Psoas muscle (tissue), 8 donors: ENCODE measurements around the gene CHI3L1. TPM values are rescaled to one million over a fixed set of nuclear protein-coding genes. Genes with fewer than 3 reads are reported as not detected.

Experiments
- ATAC-seq, 4 donors: fragments of 200-7000 bp; cut with Tn5 transposase; one replicate each; pipeline ENCODE4 v1.9.1; 2020; ENCODE audit warnings: moderate library complexity in 3 of 4, mild to moderate bottlenecking in 2 of 4
- DNase-seq, 2 donors: peaks; one replicate each; pipeline ENCODE4 v3.0.0-alpha.2; 2020
- H3K27ac ChIP-seq: fragments of 200-600 bp; one replicate; pipeline ENCODE4 v1.8.0; 2022
- H3K27me3 ChIP-seq, 3 donors: fragments of 200-600 bp in 1 of 3; one replicate each; pipeline versions ENCODE4 v1.6.1 to v1.8.0; 2013 to 2022; ENCODE audit warnings: low read length in 2 of 3, mild to moderate bottlenecking in 2 of 3, moderate library complexity in 1 of 3; ENCODE audit not compliant: insufficient read depth in 3 of 3
- H3K36me3 ChIP-seq, 2 donors: fragments of 200-600 bp in 1 of 2; one replicate each; pipeline versions ENCODE4 v1.6.1 to v1.8.0; 2013 to 2022; ENCODE audit warnings: low read depth in 1 of 2, mild to moderate bottlenecking in 1 of 2, moderate library complexity in 1 of 2; ENCODE audit not compliant: insufficient read depth in 1 of 2
- H3K4me1 ChIP-seq: fragments of 200-600 bp; one replicate; pipeline ENCODE4 v1.8.0; 2022
- H3K4me3 ChIP-seq: fragments of 200-600 bp; one replicate; pipeline ENCODE4 v1.8.0; 2022; ENCODE audit warnings: mild to moderate bottlenecking
- H3K9me3 ChIP-seq: fragments of 200-600 bp; one replicate; pipeline ENCODE4 v1.8.0; 2022
- WGBS, 3 donors: extraction: QIAGEN DNeasy Blood & Tissue Kit; methylation state at CpG; one replicate each; pipeline versions ENCODE4 v1.1.6 to v1.1.7; 2013; 5-methylcytosine and 5-hydroxymethylcytosine counted together
- intact Hi-C, 2 donors: fragments of 100-400 bp; cut with DNase I; formaldehyde crosslinking; loops; one replicate each; pipeline versions ENCODE4 v1.11.0 to v1.14.2; 2022
- polyA plus RNA-seq, 3 donors: library from polyadenylated mRNA; stranded (reverse); fragments of 200-250 nt; gene quantifications; one replicate each; pipeline ENCODE4 v1.2.3, GENCODE V29; 2013
- total RNA-seq, 4 donors: library from RNA; stranded (reverse); fragmentation: NEBNext Ultra II Directional in 2 of 4; extraction: Animal tissue kit (Norgen Biotek cat#: 25700) in 2 of 4; gene quantifications; one replicate each; pipeline versions ENCODE4 v1.2.1 to v1.2.4, GENCODE V29; 2021 to 2023
- TF ChIP-seq, protein P1 (sequence below): fragments of 200-600 bp; IDR thresholded peaks from one replicate; pipeline ENCODE4 v1.8.0; 2022; ENCODE audit warnings: antibody characterized with exemption
- donor health status: healthy with polysubstance abuse.
- donor health status: DM: no; HTN: no; CAD: no; lungs with moderate emphysema.
- donor health status: Bipolar disorder and iron deficiency.
- donor health status: healthy.
- donor health status: DM: yes; HTN: yes; CAD: no.
- donor health status: DM: no; HTN: no; CAD: no.
- donor health status: DM: no; HTN: no; CAD: no.
- donor health status: DM: yes; HTN: yes; CAD: no.

CHI3L1 gene
- total and polyA plus RNA-seq, 7 donors, result 1.7 to 156 (median 9.9) TPM

DNA sequence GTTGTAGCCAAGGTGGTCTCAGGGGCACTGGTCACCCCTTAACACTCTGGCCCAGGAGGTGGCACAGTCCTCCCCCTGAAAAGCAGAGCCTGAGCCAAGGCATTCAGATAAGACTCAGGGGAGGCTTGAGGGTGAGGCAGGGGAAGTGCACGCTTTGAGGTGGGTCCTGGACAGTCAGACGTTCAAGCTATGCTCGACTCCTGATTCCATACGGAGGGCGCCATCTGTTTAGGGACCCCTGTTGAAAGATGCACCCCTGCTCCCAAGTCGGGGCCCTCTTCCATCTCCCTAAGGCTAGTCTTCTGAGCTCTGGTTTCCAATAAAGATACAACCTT lies 12.9 kb upstream of the CHI3L1 start:
- TF ChIP-seq, protein P1, sequence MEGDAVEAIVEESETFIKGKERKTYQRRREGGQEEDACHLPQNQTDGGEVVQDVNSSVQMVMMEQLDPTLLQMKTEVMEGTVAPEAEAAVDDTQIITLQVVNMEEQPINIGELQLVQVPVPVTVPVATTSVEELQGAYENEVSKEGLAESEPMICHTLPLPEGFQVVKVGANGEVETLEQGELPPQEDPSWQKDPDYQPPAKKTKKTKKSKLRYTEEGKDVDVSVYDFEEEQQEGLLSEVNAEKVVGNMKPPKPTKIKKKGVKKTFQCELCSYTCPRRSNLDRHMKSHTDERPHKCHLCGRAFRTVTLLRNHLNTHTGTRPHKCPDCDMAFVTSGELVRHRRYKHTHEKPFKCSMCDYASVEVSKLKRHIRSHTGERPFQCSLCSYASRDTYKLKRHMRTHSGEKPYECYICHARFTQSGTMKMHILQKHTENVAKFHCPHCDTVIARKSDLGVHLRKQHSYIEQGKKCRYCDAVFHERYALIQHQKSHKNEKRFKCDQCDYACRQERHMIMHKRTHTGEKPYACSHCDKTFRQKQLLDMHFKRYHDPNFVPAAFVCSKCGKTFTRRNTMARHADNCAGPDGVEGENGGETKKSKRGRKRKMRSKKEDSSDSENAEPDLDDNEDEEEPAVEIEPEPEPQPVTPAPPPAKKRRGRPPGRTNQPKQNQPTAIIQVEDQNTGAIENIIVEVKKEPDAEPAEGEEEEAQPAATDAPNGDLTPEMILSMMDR, result no peak
- peak overlapping the region; percentile 83 for H3K27ac ChIP-seq
- 87 to 93% (median 88%) methylated on average over 6 of the region's 6 CpGs for WGBS, 3 donors
- H3K36me3 ChIP-seq, result no peaks in the 10 kb centered on the region
- no peaks in the 10 kb centered on the region for H3K27me3 ChIP-seq
- H3K4me3 ChIP-seq, result no peak overlapping the region
- ATAC-seq (no peak), DNase-seq (no peak)
- H3K9me3 ChIP-seq, result no peaks in the 10 kb centered on the region
- intact Hi-C loops, result no loop called here
- H3K4me1 ChIP-seq, result peaks cover 45% of the 10 kb centered on the region

DNA sequence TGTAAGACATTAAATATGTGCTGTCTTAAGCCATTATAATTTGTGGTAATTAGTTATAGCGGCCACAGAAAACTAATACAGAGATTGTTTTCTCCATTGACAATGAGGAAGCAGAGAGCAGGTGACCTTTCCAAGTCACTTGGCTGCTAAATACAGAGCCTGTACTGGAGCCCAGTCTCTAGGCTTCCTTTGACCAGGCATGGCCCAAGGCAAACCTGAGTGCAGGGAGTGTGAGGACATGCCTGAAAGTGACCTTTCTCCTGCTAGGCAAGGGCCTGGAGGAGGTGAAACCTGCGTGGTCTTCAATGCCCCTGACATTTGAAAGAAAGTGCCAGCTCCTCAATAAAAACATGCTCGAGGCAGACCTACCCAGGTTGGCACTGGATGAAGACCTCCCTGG lies 12.5 kb upstream of the CHI3L1 start:
- intact Hi-C loops, result no loop called here
- Histone ChIP-seq H3K9me3 (no peaks in the 10 kb centered on the region), H3K4me3 (no peak overlapping the region), H3K36me3 (no peaks in the 10 kb centered on the region), H3K4me1 (peaks cover 45% of the 10 kb centered on the region), H3K27me3 (no peaks in the 10 kb centered on the region), H3K27ac (no peak overlapping the region)
- ATAC-seq (peak in 1 of 4 donors; percentile 36), DNase-seq (no peak)
- WGBS, 3 donors, result 38 to 67% (median 65%) methylated on average over 3 of the region's 3 CpGs
- TF ChIP-seq, protein P1, result no peak

DNA sequence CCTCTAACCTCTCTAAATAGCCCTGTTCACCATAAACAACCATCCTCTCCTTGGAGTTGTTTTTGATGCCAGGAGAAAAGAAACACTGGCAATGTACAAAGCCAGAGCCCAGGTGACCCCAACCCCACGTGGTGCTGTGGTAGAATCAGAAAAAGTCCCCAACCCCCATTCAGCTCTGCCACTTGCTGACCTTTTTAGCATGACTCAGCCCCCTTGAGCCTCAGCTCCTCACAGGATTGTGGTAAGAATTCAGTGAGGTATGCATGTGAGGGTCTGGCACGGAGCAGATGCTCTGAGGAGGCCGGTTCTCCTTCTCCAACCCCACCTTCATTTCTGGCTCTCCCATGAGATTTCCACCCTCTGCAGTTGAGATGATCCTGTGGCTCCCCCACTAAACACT lies 11.1 kb upstream of the CHI3L1 start:
- Histone ChIP-seq H3K9me3 (no peaks in the 10 kb centered on the region), H3K36me3 (no peaks in the 10 kb centered on the region), H3K4me3 (no peak overlapping the region), H3K27me3 (no peaks in the 10 kb centered on the region), H3K4me1 (peaks cover 38% of the 10 kb centered on the region), H3K27ac (no peak overlapping the region)
- DNase-seq, result no peak
- WGBS, 3 donors, result 62 to 65% (median 63%) methylated on average over 3 of the region's 3 CpGs
- no peak for ATAC-seq
- intact Hi-C loops, result no loop called here
- TF ChIP-seq, protein P1, result no peak

DNA sequence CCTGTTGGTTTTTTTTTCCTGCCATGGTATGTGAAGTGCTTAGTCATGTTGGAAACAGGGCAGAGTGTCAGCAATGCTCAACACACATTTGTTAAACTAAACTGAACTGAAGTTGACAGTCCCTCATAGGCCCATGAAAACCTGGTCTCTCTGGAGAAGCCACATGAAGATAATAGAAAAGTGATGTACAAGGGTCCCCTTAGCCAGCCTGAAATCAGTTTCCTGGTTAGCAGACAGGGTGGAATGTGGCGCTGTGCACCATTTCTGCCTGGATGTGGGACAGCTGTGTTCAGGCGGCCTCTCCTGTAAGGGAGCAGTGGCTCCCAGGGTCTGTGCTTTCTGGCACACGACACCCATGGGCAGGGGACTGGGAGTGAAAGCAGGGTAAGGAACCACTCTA lies 9.9 kb upstream of the CHI3L1 start:
- no peak overlapping the region for H3K27ac ChIP-seq
- ATAC-seq (no peak), DNase-seq (no peak)
- H3K4me1 ChIP-seq, result peaks cover 27% of the 10 kb centered on the region
- no peak overlapping the region for H3K4me3 ChIP-seq
- H3K9me3 ChIP-seq, result no peaks in the 10 kb centered on the region
- no peaks in the 10 kb centered on the region for H3K36me3 ChIP-seq
- WGBS, 3 donors, result 72 to 81% (median 79%) methylated on average over 3 of the region's 3 CpGs
- intact Hi-C loops, result no loop called here
- TF ChIP-seq, protein P1, result no peak
- no peaks in the 10 kb centered on the region for H3K27me3 ChIP-seq

DNA sequence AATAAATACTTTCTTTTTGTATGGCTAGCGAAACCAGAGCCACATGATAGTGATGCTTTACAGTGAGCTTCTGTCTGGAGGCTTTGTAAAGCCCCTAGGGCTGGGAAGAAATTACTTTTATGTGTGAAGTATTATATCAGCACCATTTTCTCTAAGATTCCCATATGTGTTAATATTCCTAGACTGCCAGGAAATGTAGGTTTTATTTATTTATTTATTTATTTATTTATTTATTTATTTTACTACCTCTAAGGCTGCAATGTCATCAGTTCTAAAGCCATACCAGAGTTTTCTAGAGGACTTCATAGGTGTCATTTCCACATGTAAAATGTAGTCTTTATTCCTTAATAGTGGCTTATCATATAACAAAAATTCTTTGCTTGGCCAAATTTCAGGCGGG lies 4.4 kb upstream of the CHI3L1 start:
- Histone ChIP-seq H3K4me3 (no peak overlapping the region), H3K27me3 (no peaks in the 10 kb centered on the region), H3K36me3 (no peaks in the 10 kb centered on the region), H3K27ac (no peak overlapping the region), H3K9me3 (no peaks in the 10 kb centered on the region), H3K4me1 (peaks cover 14% of the 10 kb centered on the region)
- ATAC-seq, result no peak
- intact Hi-C loops, result no loop called here
- TF ChIP-seq, protein P1, result no peak
- 97 to 99% (median 97%) methylated on average over 2 of the region's 2 CpGs for WGBS, 3 donors
- DNase-seq, result no peak
